CD4-positive, alpha-beta T cell treated with Interleukin-17A for 1 hour (primary cell): Measurements from ENCODE around the gene TMEM203.

Experiments
- DNase-seq: peaks from one replicate; pipeline ENCODE4 v3.0.0-alpha.2; 2020

The TMEM203 gene

GRCh38 chr9:137228968-137229896, 23.8 kb upstream of the TMEM203 start:
- no peak for DNase-seq

GRCh38 chr9:137228506-137228967, 23.1 kb upstream of the TMEM203 start:
- DNase-seq, result no peak

DNA sequence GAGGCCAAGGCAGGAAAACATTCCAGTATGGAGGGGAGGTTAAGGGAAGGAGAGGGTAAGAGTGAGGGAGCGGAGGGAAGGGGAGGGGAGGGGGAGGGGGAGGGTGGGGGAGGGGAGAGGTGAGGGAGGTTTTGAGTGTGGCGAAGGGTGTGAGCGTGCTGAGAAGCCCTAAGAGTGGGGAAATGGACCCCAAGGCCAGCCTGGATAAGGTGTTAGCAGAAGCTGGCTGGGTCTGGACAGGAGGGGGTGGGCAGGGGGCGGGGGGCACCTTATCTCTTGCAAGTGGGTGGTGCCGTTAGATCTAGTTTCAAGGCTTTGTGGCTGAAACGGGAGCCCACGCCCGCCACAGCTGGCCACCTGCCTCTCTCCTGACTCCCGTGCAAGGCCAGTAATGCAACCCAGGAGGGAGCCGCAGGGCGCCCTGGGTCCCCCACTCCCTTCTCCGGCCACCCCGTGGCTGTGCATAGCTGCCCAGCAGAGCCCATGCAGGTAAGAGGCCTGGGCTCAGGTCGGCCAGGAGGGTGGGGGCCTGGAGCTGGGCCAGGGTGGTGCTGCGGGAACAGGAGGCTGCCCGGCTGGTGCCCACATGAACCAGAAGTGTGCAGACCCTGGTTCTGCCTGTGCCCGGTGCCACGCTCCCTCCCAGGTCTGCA, 22.5 kb upstream of the TMEM203 start:
- no peak for DNase-seq

DNA sequence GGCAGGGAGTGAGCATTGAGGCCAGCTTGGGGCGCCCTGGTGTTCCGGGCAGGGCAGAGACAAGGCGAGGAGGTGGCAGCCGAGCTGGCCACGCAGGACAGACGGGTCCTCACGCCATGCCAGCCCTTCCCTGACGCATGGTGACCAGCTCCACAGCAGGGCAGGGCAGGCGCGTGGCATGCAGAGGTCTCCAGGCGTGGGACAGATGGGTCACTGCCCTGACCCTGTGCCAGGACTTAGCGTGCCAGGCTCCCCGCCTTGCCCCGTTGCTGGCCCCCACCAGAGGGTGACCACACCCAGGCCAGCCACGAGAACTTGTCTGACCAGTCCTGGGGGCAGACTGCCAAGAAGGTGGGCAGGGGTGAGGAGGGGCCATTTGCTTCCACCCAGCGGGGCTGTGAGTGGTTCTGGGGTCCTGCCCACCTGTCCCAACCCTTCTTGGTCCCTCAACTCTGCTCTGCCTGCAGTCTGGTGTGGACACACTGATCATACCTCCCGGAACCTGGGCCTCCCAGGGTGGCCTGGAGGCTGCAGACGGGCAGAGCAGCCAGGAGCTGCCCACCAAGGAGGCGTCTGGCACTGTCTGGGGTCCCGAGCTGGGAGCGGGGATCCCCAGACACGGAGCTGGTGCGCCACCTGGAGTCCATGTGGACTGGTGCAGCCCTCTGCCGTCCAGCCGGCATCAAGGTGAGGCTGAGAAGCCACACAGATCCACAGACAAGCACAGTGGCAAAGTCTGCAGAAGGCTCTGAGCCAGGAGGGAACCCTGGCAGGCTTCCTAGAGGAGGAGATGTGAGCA, 21.8 kb upstream of the TMEM203 start, which contains the start of gene RNF224:
Gene RNF224, plus strand, starts transcription at position 449 of the 799 bp plus-strand sequence. CDS start 834 bp downstream, outside the sequence.
- peak; percentile 85 for DNase-seq

GRCh38 chr9:137226338-137227053, 21.0 kb upstream of the TMEM203 start:
- no peak for DNase-seq

DNA sequence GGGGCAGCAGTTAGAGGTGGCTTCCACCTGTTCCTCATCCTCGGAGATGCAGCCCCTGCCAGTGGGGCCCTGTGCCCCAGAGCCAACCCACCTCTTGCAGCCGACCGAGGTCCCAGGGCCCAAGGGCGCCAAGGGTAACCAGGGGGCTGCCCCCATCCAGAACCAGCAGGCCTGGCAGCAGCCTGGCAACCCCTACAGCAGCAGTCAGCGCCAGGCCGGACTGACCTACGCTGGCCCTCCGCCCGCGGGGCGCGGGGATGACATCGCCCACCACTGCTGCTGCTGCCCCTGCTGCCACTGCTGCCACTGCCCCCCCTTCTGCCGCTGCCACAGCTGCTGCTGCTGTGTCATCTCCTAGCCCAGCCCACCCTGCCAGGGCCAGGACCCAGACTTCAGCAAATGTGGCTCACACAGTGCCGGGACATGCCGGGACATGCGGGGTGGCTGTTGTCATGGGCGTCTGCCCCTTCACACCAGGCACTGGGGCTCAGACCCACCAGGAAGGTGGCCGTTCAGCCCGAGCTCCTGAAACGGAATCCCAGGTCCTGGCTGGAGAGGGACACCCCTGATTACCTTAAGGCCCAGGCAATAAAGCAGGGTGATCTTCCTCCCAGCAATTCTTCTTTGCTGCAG, 20.4 kb upstream of the TMEM203 start:
- DNase-seq, result no peak

DNA sequence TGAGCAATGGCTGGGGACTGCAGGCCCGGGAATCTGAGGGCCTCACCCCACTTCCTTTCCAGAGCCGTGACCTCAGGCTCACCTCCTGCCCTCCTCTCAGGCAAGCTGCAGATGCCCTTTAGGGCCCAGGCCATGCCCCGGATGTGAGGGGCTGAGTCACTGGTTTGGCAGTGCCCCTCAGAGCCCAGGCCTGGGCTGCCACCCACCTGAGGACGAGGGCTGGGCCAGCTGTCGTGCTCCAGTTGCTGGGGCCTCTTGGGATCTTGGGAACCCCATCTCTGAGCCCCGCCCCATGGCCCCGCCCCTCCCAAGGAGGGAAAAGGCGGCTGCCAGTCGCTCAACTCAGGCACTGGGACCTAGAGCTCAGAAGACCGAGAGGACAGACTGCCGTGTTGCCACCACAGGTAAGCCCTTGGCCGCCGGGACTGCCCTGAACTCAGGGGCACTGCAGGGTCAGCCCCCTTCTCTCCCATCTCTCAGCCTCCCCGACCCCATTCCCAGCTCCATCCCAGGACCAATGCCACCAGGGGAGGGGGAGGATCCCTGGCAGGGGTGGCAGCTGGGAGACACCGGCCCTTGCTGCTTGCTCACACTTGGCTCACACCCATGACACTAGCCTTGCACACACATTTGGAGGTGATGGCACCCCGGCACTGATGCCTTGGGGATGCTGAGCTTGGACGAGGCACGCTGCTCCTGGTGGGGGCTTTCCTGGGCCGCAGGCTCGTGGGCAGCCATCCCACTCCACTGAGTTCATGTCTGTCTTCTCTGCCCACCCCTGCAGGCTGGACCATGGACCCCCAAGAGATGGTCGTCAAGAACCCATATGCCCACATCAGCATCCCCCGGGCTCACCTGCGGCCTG, 19.6 kb upstream of the TMEM203 start, which contains the start of gene CYSRT1:
Gene CYSRT1, plus strand, starts transcription at position 345 of the 865 bp plus-strand sequence. Its CDS starts 448 bp downstream, at position 793.
- DNase-seq, result peak; percentile 15

GRCh38 chr9:137223078-137223970, 17.9 kb upstream of the TMEM203 start:
- peak; percentile 99 for DNase-seq

DNA sequence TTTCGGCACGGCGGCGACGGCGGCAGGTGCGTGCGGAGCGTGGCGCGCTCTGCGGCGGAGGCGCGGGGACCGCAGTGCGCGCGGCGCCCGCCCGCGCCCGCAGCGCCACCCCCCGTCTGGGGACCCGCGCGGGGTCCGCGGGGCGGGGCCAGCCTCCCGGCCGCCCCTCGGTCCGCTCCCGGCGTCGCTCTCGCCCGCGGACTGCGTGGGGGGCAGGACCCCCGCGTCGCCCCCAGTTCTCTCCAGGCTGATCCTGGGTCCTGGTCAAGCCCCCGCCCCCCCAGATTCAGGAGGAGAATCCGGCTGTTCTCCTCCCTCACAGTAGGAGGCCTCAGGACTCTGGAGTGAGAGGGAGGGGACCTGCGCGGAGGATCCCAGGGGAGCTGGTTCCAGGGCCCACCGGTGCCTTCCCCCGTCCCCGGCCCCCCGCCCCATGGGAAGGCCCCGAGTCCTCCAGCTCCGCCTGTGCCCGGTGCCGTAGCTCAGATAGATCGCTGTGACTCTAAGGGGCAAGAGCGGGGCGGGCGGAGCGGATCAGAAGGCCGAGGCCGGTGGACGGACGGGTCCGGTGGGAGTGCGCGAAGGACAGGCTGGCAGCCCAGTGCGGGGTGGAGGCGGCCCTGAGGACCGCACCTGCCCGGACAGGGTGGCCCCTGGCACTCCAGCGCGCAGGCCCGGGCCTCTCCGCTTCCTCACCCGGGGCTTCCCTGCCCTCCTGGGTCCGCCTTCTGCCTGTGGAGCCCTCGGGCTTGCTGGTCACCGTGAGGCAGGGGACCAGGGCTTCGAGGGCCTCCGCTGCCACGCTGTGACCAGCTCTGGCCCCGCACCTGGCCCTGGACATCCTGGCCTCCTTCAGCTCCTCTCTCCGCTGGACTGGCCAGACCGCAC, 17.0 kb upstream of the TMEM203 start, which contains the start of gene RNF208:
Gene RNF208, minus strand, starts transcription at position 51 of the 888 bp plus-strand sequence. CDS start 1,028 bp downstream, outside the sequence.
- DNase-seq, result no peak

GRCh38 chr9:137221506-137222111, 16.2 kb upstream of the TMEM203 start:
- peak; percentile 19 for DNase-seq

DNA sequence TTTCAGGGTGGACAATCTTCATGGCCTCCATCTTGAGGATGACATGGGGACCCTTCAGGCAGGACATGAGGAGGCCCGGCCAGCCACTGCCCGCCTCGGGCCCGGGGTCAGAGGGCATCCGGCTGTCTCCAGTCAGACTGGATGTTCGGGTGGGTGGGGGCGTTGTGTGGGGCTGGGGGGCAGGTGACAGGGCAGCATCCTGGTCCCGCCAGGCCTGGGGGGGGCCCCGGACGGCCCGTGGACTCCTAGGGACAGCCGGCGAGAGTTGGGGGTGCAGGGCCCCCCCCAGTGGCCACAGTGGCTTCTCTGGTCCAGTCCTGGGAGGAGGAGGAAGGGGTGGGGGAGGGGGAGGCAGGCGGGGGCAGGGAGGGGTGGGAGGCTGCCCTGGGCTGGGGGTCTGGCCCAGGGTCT, 15.7 kb upstream of the TMEM203 start:
- no peak for DNase-seq

- DNase-seq, result no peak
Observed at GRCh38 chr9:137220317-137221094, 15.1 kb upstream of the TMEM203 start.

- no peak for DNase-seq
Observed at GRCh38 chr9:137219757-137220316, 14.4 kb upstream of the TMEM203 start.

GRCh38 chr9:137218754-137219271, 13.4 kb upstream of the TMEM203 start:
- no peak for DNase-seq

GRCh38 chr9:137218212-137218753, 12.8 kb upstream of the TMEM203 start:
- no peak for DNase-seq
